Osteoblast (primary cell): ENCODE measurements around the gene NBEAL1. TPM values are rescaled to one million over a fixed set of nuclear protein-coding genes. Genes with fewer than 3 reads are reported as not detected.
"Not testable (repeated sequence)": the region's sequence is repeated elsewhere in the genome, so short reads cannot be mapped to it uniquely, and the experiment has no call there.

ENCODE experiments used
- DNase-seq: peaks from one replicate; pipeline ENCODE4 v3.0.0; 2011; ENCODE audit warnings: low spot score, mixed read lengths; ENCODE audit not compliant: insufficient read length; ENCODE audit errors: missing footprints
- H2AFZ ChIP-seq: 2 replicates; pipeline ENCODE4 v1.6.0; 2011; ENCODE audit warnings: mild to moderate bottlenecking, low read length
- H3K27ac ChIP-seq: 2 replicates; pipeline ENCODE4 v1.5.1; 2011; ENCODE audit warnings: mild to moderate bottlenecking, low read depth, low read length, moderate library complexity
- H3K27me3 ChIP-seq: 2 replicates; pipeline ENCODE4 v1.6.0; 2012; ENCODE audit warnings: mild to moderate bottlenecking, control low read depth, inconsistent platforms, low read length, moderate library complexity; ENCODE audit not compliant: insufficient read depth
- H3K36me3 ChIP-seq: 2 replicates; pipeline ENCODE4 v1.5.1; 2011; ENCODE audit warnings: mild to moderate bottlenecking, low read length, control low read depth, moderate library complexity; ENCODE audit not compliant: insufficient read depth
- H3K4me1 ChIP-seq: 2 replicates; pipeline ENCODE4 v1.5.1; 2011; ENCODE audit warnings: mild to moderate bottlenecking, low read length, control low read depth, moderate library complexity; ENCODE audit not compliant: insufficient read depth
- H3K4me2 ChIP-seq: 2 replicates; pipeline ENCODE4 v1.6.0; 2011; ENCODE audit warnings: mild to moderate bottlenecking, low read length; ENCODE audit not compliant: insufficient read depth
- H3K4me3 ChIP-seq: fragments of 200-600 bp; sonication (generic); 3 replicates; pipeline ENCODE4 v1.5.1; 2012; ENCODE audit warnings: mild to moderate bottlenecking, low read length, inconsistent platforms; ENCODE audit not compliant: insufficient read depth
- H3K79me2 ChIP-seq: 2 replicates; pipeline ENCODE4 v1.6.0; 2012; ENCODE audit warnings: mild to moderate bottlenecking, low read length, control low read depth, inconsistent platforms; ENCODE audit not compliant: insufficient read depth
- H3K9me3 ChIP-seq: 2 replicates; pipeline ENCODE4 v1.5.1; 2011; ENCODE audit warnings: low read depth, low read length, control low read depth
- H4K20me1 ChIP-seq: 2 replicates; pipeline ENCODE4 v1.6.0; 2012; ENCODE audit warnings: mild to moderate bottlenecking, low read length, control low read depth; ENCODE audit not compliant: insufficient read depth
- total RNA-seq: library from RNA; depleted of rRNA; stranded (reverse); fragments of >200 nt; gene quantifications from 2 replicates; pipeline ENCODE4 v1.2.3, GENCODE V29; 2012
- TF ChIP-seq, protein P1 (sequence below): IDR thresholded peaks from 2 replicates; pipeline ENCODE4 v1.5.1; 2011; ENCODE audit warnings: mild to moderate bottlenecking, low read depth, low read length, moderate library complexity; ENCODE audit errors: extremely low read depth

NBEAL1 gene
- total RNA-seq, 1 donor: 51.8 TPM

DNA sequence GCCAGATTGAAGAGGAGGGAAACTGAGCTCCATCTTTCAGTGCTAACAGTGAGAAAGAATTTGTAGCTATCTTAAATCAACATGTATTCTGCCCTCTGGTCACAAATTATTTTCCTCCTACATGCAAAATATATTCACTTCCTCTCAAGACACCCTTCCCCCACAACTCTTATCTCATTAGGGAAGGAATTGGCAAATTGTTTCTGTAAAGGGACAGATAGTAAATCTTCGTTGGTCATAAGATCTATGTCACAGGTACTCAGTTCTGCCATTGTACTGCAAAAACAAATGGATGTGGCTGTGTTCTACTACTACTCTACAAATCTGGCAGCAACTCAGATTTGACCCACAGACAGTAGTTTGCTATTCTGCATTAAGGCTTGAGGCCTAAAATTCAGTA is 171.2 kb downstream of the NBEAL1 start:
- Histone ChIP-seq H3K27me3 (no peaks in the 10 kb centered on the region), H2AFZ (no peak overlapping the region), H3K36me3 (peaks cover 48% of the 10 kb centered on the region), H3K9me3 (no peaks in the 10 kb centered on the region), H4K20me1 (no peaks in the 10 kb centered on the region), H3K4me3 (no peak overlapping the region), H3K4me1 (no peaks in the 10 kb centered on the region), H3K79me2 (no peaks in the 10 kb centered on the region), H3K4me2 (no peak overlapping the region), H3K27ac (no peak overlapping the region)
- TF ChIP-seq, protein P1, sequence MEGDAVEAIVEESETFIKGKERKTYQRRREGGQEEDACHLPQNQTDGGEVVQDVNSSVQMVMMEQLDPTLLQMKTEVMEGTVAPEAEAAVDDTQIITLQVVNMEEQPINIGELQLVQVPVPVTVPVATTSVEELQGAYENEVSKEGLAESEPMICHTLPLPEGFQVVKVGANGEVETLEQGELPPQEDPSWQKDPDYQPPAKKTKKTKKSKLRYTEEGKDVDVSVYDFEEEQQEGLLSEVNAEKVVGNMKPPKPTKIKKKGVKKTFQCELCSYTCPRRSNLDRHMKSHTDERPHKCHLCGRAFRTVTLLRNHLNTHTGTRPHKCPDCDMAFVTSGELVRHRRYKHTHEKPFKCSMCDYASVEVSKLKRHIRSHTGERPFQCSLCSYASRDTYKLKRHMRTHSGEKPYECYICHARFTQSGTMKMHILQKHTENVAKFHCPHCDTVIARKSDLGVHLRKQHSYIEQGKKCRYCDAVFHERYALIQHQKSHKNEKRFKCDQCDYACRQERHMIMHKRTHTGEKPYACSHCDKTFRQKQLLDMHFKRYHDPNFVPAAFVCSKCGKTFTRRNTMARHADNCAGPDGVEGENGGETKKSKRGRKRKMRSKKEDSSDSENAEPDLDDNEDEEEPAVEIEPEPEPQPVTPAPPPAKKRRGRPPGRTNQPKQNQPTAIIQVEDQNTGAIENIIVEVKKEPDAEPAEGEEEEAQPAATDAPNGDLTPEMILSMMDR: no peak
- DNase-seq: no peak

DNA sequence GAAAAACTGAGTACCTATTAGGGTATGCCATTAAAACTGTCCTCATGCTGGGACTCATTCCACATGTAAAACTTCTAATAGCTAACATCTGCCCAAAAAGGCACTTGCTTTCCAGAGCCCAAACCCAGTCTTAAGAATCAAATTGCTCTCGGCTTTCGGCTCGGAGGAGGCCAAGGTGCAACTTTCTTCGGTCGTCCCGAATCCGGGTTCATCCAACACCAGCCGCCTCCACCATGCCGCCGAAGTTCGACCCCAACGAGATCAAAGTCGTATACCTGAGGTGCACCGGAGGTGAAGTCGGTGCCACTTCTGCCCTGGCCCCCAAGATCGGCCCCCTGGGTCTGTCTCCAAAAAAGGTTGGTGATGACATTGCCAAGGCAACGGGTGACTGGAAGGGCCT is 175.9 kb downstream of the NBEAL1 start:
- H3K9me3 ChIP-seq, H3K4me3 ChIP-seq, DNase-seq, H3K27ac ChIP-seq, H3K4me2 ChIP-seq, H4K20me1 ChIP-seq, H3K4me1 ChIP-seq, H3K27me3 ChIP-seq, H2AFZ ChIP-seq, H3K79me2 ChIP-seq: not testable (repeated sequence)
- peaks cover 38% of the 10 kb centered on the region for H3K36me3 ChIP-seq

DNA sequence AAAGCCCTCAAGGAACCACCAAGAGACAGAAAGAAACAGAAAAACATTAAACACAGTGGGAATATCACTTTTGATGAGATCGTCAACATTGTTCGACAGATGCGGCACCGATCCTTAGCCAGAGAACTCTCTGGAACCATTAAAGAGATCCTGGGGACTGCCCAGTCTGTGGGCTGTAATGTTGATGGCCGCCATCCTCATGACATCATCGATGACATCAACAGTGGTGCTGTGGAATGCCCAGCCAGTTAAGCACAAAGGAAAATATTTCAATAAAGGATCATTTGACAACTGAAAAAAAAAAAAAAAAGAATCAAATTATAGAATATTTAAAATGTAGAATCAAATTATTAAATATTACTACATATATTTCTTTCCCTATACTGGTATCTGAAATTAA is 176.4 kb downstream of the NBEAL1 start:
- not testable (repeated sequence) for H3K27me3 ChIP-seq, H4K20me1 ChIP-seq, DNase-seq, H3K79me2 ChIP-seq, H3K4me1 ChIP-seq, H2AFZ ChIP-seq, H3K27ac ChIP-seq, H3K9me3 ChIP-seq, H3K4me3 ChIP-seq, H3K4me2 ChIP-seq
- peaks cover 37% of the 10 kb centered on the region for H3K36me3 ChIP-seq

DNA sequence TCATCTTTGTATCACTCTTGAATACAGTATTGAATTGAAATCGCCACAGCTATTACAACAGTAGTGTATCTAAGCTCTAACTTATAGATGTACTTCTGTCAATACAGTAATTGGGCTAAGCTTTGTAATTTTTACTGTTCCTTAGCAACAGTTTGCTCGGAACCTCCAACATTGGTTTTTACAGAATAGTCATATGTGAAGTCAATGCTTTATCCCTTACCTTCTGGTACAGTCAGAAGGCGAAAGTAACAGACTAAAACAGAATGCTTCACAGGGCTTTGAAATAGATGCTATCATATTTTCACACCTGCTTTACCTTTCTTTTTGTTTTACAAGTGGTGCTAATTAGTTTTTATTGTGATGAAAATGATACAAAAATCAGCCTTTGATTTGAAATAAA is 177.3 kb downstream of the NBEAL1 start:
- H3K4me1 ChIP-seq: no peaks in the 10 kb centered on the region
- H3K27me3 ChIP-seq: no peaks in the 10 kb centered on the region
- H3K4me2 ChIP-seq: no peak overlapping the region
- H3K9me3 ChIP-seq: no peaks in the 10 kb centered on the region
- no peak overlapping the region for H3K27ac ChIP-seq
- H4K20me1 ChIP-seq: no peaks in the 10 kb centered on the region
- no peak overlapping the region for H3K4me3 ChIP-seq
- H3K36me3 ChIP-seq: peaks cover 34% of the 10 kb centered on the region
- DNase-seq: no peak
- H2AFZ ChIP-seq: no peak overlapping the region
- H3K79me2 ChIP-seq: no peaks in the 10 kb centered on the region
- TF ChIP-seq, protein P1: no peak

DNA sequence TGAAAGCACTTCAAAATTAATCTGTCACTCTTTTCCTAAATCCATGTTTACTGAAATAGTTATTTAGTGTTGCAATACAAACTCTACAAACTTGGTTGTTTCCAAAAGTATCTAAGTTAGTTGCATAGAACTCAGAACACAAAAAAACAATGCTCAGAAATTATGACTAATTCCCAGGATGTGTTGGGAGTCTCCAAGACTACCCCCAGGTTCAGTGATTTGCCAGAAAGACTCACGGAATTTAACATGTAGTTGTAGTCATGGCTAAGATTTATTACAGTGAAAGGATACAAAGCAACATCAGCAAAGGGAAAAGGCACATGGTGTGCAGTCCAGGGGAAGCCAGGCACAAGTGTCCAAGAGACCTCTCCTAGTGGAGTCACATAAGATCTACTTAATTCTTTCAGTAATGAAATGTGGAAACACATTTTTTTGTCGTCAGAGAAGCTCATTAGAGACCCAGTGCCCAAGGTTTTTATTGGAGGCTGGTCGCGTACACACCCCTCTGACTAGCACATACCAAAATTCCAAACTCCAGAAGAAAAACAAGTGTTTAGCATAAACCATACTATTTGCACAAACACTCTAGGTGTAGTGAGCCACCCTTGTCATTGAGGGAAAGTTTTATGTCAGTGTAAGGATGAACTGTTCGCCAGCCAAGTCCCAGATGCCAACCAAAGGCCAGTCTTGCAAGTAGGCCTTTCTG is 180.8 kb downstream of the NBEAL1 start:
- Histone ChIP-seq H3K27me3 (no peaks in the 10 kb centered on the region), H4K20me1 (no peaks in the 10 kb centered on the region), H3K4me1 (no peaks in the 10 kb centered on the region), H3K79me2 (no peaks in the 10 kb centered on the region), H2AFZ (no peak overlapping the region), H3K36me3 (peaks cover 34% of the 10 kb centered on the region), H3K4me3 (no peak overlapping the region), H3K4me2 (no peak overlapping the region), H3K27ac (no peak overlapping the region), H3K9me3 (no peaks in the 10 kb centered on the region)
- DNase-seq: no peak
- TF ChIP-seq, protein P1: no peak
